Measurements from ENCODE around the gene MEIS1. TPM values are rescaled to one million over a fixed set of nuclear protein-coding genes. Genes with fewer than 3 reads are reported as not detected.

The MEIS1 gene
- total RNA-seq, 1 donor from 2014 or later = 3.4 TPM

GRCh38 chr2:66570471-66570870, 135.5 kb downstream of the MEIS1 start:
- H3K4me2 ChIP-seq (ENCODE audit: low read length) = no peak overlapping the region
- H3K36me3 Mint-ChIP-seq (ENCODE audit: low read depth, unreplicated experiment) = no peaks in the 10 kb centered on the region
- no peak for DNase-seq (ENCODE audit: low read depth)
- H3K27ac Mint-ChIP-seq (ENCODE audit: unreplicated experiment) = no peak overlapping the region
- no peaks in the 10 kb centered on the region for H3K9me3 Mint-ChIP-seq (ENCODE audit: unreplicated experiment)
- H3K4me3 ChIP-seq (ENCODE audit: insufficient read depth, low read depth, low read length) = no peak overlapping the region
- no peak overlapping the region for H3K9ac ChIP-seq (ENCODE audit: low read length)
- TF ChIP-seq CTCF (IDR thresholded peaks at IDR 0.05; ENCODE audit: insufficient read depth, low read depth, low read length) = no peak
- no peak for TF ChIP-seq EZH2 (IDR thresholded peaks at IDR 0.05; ENCODE audit: insufficient read depth, low read length)
- no peaks in the 10 kb centered on the region for H4K20me1 ChIP-seq (ENCODE audit: insufficient read depth, low read length)
- H3K4me1 ChIP-seq (ENCODE audit: insufficient read depth, low read length) = peaks cover 10% of the 10 kb centered on the region
- H3K79me2 ChIP-seq (ENCODE audit: insufficient read depth, low read length) = no peaks in the 10 kb centered on the region
- H3K9me3 ChIP-seq (ENCODE audit: insufficient read depth, low read depth, low read length) = no peaks in the 10 kb centered on the region
- H3K27me3 Mint-ChIP-seq (ENCODE audit: low read depth, unreplicated experiment) = peaks cover 4% of the 10 kb centered on the region
- H3K4me1 Mint-ChIP-seq (ENCODE audit: low read depth, unreplicated experiment) = peaks cover 14% of the 10 kb centered on the region
- H3K27ac ChIP-seq (ENCODE audit: low read depth, low read length) = no peak overlapping the region
- no peak overlapping the region for H2AFZ ChIP-seq (ENCODE audit: low read depth, low read length)
- no peak overlapping the region for H3K4me3 Mint-ChIP-seq (ENCODE audit: unreplicated experiment)
- no peaks in the 10 kb centered on the region for H3K27me3 ChIP-seq (ENCODE audit: insufficient read depth, low read length)
- H3K36me3 ChIP-seq (ENCODE audit: insufficient read depth, low read length) = peaks cover 6% of the 10 kb centered on the region
- FAIRE-seq = no peak

GRCh38 chr2:66571918-66572317, 137.0 kb downstream of the MEIS1 start:
- Histone ChIP-seq H3K4me3 (ENCODE audit: insufficient read depth, low read depth, low read length) (no peak overlapping the region), H3K4me1 (ENCODE audit: insufficient read depth, low read length) (peaks cover 21% of the 10 kb centered on the region), H3K4me2 (ENCODE audit: low read length) (no peak overlapping the region), H4K20me1 (ENCODE audit: insufficient read depth, low read length) (no peaks in the 10 kb centered on the region), H3K27ac (ENCODE audit: low read depth, low read length) (no peak overlapping the region), H3K79me2 (ENCODE audit: insufficient read depth, low read length) (no peaks in the 10 kb centered on the region), H3K27me3 (ENCODE audit: insufficient read depth, low read length) (peaks cover 7% of the 10 kb centered on the region), H2AFZ (ENCODE audit: low read depth, low read length) (no peak overlapping the region), H3K36me3 (ENCODE audit: insufficient read depth, low read length) (peaks cover 6% of the 10 kb centered on the region), H3K9ac (ENCODE audit: low read length) (no peak overlapping the region), H3K9me3 (ENCODE audit: insufficient read depth, low read depth, low read length) (no peaks in the 10 kb centered on the region)
- Mint-ChIP-seq H3K36me3 (ENCODE audit: low read depth, unreplicated experiment) (no peaks in the 10 kb centered on the region), H3K9me3 (ENCODE audit: unreplicated experiment) (no peaks in the 10 kb centered on the region), H3K27me3 (ENCODE audit: low read depth, unreplicated experiment) (peaks cover 11% of the 10 kb centered on the region), H3K27ac (ENCODE audit: unreplicated experiment) (no peak overlapping the region), H3K4me3 (ENCODE audit: unreplicated experiment) (no peak overlapping the region), H3K4me1 (ENCODE audit: low read depth, unreplicated experiment) (peaks cover 14% of the 10 kb centered on the region)
- no peak for TF ChIP-seq EZH2 (IDR thresholded peaks at IDR 0.05; ENCODE audit: insufficient read depth, low read length)
- no peak for TF ChIP-seq CTCF (IDR thresholded peaks at IDR 0.05; ENCODE audit: insufficient read depth, low read depth, low read length)
- peak; percentile 44 for DNase-seq (ENCODE audit: low read depth)
- FAIRE-seq = no peak

GRCh38 chr2:66572391-66572790, 137.5 kb downstream of the MEIS1 start:
- Histone ChIP-seq H3K4me3 (ENCODE audit: insufficient read depth, low read depth, low read length) (no peak overlapping the region), H3K9ac (ENCODE audit: low read length) (no peak overlapping the region), H3K36me3 (ENCODE audit: insufficient read depth, low read length) (peaks cover 6% of the 10 kb centered on the region), H2AFZ (ENCODE audit: low read depth, low read length) (no peak overlapping the region), H3K27me3 (ENCODE audit: insufficient read depth, low read length) (peaks cover 11% of the 10 kb centered on the region), H3K9me3 (ENCODE audit: insufficient read depth, low read depth, low read length) (no peaks in the 10 kb centered on the region), H3K4me1 (ENCODE audit: insufficient read depth, low read length) (peaks cover 26% of the 10 kb centered on the region), H3K27ac (ENCODE audit: low read depth, low read length) (no peak overlapping the region), H3K4me2 (ENCODE audit: low read length) (no peak overlapping the region), H4K20me1 (ENCODE audit: insufficient read depth, low read length) (no peaks in the 10 kb centered on the region), H3K79me2 (ENCODE audit: insufficient read depth, low read length) (no peaks in the 10 kb centered on the region)
- FAIRE-seq (no peak), DNase-seq (ENCODE audit: low read depth) (no peak)
- TF ChIP-seq EZH2 (IDR thresholded peaks at IDR 0.05; ENCODE audit: insufficient read depth, low read length) (no peak), CTCF (IDR thresholded peaks at IDR 0.05; ENCODE audit: insufficient read depth, low read depth, low read length) (no peak)
- no peak overlapping the region for H3K27ac Mint-ChIP-seq (ENCODE audit: unreplicated experiment)
- peaks cover 14% of the 10 kb centered on the region for H3K4me1 Mint-ChIP-seq (ENCODE audit: low read depth, unreplicated experiment)
- H3K9me3 Mint-ChIP-seq (ENCODE audit: unreplicated experiment) = no peaks in the 10 kb centered on the region
- no peak overlapping the region for H3K4me3 Mint-ChIP-seq (ENCODE audit: unreplicated experiment)
- H3K36me3 Mint-ChIP-seq (ENCODE audit: low read depth, unreplicated experiment) = no peaks in the 10 kb centered on the region
- H3K27me3 Mint-ChIP-seq (ENCODE audit: low read depth, unreplicated experiment) = peaks cover 16% of the 10 kb centered on the region

Measured in astrocyte (in vitro differentiated cells and primary cell).